T1000 (cell line): ENCODE data around the gene KLHL30.
"Not testable (repeated sequence)": the region's sequence is repeated elsewhere in the genome, so short reads cannot be mapped to it uniquely, and the experiment has no call there.

ENCODE experiments used
- DNase-seq: peaks from one replicate; lab custom pipeline; 2025; ENCODE audit warnings: mixed read lengths; lab: John Stamatoyannopoulos, UW

Gene KLHL30

DNA sequence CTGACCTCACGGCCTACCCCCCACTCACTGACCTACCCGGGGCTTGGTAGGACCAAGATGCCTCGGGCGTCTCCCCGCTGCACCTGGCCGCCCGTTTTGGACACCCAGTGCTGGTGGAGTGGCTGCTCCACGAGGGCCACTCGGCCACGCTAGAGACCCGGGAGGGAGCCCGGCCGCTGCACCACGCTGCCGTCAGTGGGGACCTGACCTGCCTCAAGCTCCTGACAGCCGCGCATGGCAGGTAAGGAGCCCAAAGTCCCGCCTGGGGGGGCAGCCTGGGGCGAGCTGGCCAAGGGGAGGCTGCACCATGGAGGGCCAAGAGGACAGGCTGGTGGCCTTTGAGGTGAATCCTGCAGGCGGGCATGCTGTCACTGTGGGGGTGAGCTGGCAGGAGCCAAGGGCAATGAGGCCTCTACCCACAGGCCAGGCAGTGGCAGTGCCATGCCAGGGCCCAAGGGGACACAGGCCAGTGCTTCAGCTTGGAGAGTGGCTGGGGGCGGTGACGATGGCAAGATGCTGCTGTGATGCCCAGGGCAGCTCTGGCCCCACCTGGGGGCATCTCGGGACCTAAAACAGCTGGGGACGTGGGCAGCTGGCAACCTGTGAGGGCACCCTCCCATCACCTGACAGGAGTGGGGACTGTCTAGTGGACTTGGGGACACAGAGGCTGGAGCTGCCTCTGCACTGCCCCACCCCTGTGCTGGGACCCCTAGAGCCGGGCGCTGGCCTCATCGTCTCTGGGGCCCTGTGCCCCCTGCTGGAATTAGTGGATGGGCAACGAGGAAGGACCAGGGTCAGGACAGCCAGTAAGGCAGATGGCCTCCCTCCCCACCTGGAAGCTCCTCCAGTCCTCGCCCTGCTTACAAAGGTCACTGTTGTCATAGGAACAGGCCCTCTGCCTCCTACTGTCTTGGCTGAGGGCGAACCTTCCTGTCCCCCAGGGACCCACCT lies 36.3 kb upstream of the KLHL30 start:
- no peak for DNase-seq

DNA sequence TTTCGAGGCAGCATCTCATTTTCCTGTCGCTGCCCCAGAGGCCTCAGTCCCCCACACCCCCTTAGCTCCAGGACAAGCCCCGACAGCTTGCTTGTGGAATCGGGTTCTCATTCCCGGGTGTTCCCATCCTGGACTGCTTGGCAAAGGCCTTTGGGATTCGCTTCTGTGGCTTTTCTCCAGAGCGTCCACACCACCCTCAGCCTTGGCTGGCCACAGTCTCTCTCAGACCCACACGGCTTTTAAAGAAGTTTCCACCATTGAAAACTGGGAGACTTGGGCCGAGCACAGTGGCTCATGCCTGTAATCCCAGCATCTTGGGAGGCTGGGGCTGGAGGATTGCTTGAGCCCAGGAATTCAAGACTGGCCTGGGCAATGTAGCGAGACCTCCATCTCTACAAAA lies 35.6 kb upstream of the KLHL30 start:
- no peak for DNase-seq

DNA sequence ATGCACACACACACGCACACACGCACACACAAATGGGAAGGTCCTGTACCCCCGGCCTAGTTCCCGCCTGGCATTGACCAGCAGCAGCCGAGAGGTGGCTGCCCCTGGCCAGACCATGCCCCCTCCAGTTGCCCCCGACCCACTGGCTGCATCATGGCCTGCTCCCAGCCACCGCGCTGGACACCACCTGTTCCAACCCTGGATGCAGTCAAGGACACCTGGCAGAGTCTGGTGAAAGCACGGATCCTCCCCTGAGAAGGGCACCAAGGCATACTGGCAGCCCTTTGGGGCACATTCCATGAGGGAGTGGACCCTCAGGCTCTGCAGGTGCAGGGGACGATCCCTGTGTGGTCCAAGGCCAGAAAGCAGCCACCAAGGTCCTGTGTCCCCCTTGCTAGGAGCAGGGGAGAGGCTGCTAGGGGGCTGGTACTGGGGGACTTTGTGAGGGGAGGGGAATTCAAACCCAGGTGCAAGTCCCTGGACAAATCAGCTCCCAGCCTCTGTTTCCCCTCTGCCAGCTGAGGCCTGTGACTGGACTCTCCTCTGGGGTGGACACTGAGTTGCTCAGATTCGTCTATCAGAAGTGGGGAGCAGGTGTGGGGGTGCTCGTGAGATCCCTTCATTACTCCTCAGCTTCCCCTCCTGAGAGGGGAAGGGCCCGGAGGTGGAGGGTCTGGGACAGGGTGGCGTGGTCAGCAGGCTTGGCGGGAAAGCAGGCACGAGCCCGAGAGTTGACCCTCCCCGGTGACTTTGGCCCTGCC lies 34.8 kb upstream of the KLHL30 start:
- no peak for DNase-seq

DNA sequence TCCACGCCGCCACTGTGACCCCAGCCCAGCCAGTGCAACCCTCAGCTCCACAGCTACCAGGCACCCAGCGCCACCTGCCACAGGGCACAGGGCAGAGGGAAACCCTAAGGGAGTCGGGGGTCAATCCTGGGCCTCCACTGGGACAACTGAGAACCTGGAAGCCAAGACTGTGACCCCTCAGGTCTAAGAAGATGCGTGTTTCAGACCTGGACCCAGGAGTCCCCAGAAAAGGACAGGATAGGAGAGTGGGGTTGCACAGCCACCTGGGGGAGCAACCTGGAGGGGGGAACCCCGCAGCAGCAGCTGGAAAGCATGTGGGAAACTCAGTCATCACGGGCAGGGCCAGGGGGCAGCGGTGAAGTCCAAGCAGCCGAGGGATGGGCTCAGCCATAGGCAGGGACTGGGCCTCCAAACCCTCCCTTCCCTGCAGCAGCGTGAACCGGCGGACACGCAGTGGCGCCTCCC lies 34.2 kb upstream of the KLHL30 start:
- DNase-seq: no peak

DNA sequence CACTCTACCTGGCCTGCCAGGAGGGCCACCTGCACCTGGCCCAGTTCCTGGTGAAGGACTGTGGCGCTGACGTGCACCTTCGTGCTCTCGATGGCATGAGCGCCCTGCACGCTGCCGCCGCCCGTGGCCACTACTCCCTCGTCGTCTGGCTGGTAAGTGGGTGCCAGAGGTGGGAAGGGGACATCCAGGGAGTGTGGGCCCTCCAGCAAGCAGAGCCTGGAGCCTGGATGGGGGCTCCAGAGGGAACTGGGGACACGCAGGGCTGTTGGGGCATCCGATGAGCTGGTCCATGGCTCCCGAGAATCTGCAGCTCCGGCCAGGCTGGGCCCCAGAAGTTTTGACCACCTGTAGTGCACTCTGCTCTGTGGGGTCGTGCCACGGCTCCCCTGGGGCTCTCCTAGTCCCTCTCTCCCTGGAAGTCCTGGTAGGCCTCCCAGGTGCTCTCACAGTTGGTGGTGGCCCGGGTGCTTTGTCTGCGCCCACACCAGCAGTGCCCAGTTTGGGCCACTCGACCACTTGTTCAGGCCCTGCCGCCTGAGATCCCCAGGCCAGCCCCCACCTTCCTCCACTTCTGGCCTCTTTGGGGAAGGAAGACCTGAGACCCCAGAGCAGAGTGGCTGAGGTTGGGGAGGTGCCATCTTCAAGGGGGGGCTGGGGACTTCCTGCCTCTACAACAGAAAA lies 33.6 kb upstream of the KLHL30 start:
- DNase-seq: no peak

DNA sequence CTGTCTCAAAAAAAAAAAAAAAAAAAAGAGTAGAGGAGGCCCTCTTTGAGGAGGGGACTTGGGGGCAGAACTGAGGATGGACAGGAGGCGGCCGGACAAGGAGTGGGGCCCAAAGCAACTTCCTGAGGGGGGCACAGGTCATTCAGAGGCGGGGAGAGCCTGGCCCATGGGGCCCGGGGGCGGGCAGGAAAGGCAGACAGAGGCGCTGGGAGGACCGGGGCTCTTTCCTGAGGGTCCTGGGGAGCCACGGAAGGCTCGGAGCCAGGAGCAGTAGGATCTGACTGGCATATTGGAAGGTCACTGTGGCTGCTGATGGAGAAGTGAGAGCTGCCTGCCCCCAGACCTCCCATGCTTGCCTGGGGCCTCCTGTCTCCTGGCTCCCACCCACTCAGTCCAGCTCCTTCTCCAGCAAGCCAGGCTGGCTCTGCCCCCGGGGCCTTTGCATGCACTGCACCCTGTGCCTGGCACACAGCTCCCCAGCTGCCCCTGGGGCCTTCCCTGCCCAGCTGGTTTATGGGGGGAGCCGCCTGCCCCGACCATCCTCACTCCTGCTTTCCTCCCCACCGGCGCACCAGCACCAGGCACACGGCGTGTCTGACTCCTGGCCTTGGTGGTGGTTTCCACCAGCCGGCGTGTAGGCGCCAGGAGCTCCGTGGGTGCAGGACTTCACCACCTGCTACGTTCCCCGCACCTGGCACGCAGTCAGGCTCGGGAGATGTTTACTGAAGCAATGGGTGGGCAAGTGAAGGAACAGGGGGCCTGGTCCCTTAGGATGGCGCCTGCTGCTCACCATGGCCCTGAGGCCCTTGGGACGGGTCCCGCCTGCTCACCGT lies 32.7 kb upstream of the KLHL30 start:
- DNase-seq: no peak

DNA sequence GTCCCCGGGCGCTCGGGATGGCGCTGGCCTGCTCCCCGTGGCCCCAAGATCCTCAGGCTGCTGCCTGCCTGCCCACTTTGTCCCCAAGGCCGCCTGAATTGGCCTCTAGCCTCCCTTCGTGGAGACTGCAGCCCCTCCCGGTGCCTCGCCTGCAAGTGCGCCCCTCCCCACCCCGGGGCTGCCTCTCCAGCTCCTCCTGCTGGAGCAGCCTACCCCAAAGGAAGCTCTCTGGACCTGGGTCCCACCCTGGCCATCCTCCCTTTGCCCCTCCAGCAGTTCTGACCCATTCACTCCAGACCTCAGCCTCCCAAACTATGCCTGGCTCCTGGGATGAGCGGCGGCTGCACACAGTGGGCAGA lies 32.1 kb upstream of the KLHL30 start:
- no peak for DNase-seq

DNA sequence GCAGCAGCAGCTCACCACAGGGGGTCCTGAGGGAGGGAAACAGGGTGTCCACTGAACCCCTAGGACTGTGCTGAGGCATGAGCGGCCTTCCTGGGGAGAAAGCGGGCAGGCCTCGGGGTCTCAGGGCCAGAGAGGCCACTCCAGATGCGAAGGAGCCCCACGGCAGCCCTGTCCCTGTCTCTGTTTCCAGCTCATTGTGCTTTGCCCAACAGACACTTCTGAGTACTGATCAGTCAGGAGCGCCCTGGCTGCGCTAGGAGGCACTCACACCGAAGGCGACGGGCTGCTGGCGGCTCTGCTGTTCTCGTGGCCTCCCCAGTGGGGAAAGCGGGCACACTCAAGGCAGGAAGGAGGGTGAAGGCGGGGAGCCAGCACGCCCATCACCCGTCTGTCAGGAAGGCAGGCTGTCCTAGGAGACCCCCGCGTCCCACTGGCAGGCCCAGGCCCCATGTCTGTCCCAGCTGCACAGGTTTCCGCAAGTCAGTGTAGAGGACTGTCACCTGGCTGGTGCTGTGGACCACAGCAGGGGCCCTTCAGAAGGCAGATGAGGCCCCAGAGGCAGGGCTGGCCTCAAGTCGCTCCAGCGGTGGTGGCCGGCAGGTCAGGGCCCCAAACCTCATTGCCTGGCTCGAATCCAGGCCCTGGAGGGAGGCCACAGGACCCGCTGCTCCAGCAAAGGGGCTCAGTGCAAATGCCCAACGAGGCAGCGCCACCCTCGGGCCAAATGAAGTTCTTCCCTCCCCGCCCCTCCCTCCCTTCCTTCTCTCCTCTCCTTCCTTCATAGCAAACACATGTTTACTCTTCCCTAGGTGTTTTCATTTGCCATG lies 31.6 kb upstream of the KLHL30 start:
- no peak for DNase-seq

DNA sequence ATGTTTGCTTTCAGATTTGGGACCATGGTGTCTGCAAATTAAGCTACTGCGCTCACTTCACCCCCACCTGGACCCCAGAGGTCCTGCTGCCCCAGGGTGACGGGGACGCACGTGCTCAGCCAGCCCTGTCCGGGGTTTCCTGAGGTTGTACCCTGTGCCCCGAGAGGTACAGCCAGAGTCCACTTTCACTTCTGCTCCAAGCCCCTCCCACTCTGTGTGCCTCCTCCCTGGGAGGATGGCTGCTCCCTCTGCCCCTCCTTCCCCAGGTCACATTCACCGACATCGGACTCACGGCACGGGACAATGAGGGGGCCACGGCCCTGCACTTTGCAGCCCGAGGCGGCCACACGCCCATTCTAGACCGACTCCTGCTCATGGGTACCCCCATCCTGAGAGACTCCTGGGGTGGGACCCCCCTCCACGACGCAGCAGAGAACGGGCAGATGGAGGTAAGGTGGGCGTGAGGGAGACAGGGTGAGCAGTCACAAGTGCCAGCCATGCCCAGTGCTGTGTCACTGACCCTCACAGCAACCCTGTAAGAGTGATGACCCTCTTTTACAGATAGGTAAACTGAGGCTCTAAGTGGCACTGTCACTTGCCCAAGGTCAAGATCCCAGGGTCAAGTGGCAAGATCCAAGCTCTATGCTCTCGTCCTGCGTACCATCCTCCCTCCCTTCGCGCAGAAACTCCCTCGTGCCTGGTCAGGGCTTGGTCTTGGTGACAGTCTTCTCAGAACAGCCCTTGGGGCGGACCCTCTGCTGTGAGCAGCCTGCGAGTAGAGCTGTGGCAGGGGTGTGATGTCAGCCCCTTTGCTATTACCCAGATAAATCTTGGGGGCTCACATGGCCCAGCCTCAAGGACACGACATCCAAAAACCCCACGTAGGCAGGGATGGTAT lies 30.7 kb upstream of the KLHL30 start:
- no peak for DNase-seq

DNA sequence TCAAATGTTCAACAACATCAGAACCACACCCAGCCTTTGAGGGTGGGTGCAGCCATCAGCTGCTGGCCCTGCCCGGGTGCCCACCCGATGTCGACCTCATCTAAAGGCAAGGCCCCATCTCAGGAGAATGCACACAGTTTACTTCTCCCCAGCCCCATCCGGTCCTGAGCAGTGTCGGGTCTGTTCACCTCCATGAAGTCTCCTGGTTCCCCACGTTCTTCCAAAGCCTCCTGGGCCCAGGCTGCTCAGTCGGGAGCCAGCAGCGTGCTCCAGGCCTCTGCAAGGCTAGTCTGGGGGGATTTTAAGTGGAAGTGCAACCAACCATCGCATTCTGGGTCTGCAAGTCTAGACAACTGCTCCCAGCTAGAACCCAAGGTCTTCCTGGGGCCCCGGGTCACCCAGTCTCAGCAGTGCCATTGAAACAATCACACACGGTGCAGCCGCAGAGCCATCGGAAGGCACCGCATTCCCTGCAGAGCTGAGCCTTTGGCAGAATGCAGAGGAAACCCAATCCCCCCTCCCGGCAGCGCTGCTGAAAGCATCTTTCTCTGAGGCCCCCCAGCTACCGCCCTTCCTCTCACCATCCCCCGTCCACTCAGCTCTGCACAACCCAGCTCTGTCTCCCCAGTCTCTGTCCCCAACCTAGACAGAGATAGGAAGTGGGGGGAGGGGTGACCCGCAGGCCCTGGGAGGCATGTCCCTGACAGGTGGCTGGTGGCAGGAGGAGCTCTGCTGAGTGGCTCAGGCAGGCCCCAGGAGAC lies 29.9 kb upstream of the KLHL30 start:
- no peak for DNase-seq

DNA sequence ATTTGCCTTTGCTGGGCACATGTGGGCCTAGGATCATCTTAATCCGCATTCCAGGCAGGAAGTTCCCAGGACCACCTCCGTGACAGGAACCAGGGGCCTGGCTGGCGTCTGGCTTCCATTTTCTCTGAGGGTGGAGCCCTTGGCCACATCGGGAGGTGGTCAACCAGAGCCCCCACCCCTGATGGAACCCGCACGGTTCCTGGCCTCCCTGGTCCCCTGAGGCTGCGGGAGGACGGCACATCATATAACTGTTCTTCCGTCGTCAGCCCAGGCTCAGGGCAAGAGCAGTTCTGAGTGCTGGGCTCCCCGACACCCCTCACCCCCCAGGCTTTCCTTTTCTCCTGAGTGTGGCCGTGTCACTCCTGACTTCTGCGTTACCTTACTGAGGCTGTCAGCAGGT lies 24.9 kb upstream of the KLHL30 start:
- DNase-seq: no peak

DNA sequence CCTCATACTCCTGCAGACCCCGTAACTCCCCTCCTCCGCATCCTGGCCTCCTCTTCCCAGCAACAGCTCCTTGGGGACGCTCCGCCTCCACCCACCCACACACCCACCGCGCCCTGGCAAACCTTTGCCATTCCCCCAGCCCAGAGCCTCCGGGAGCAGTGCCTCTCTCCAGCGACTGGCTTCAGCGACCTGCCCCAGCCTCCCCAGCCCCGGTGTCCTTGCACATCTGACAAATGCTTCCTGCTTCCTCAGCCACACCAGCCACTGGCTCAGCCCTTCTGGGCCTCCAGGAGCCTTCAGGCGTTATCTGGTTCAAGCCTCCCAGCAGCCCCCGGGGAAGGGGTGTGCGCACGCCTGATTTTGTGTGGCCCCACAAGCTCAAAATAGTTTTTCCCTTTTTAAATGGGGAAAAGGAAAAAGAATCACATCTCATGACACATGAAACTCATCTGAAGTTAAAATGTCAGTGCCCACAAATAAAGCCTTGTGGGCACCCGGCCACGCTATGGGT lies 24.1 kb upstream of the KLHL30 start:
- no peak for DNase-seq

DNA sequence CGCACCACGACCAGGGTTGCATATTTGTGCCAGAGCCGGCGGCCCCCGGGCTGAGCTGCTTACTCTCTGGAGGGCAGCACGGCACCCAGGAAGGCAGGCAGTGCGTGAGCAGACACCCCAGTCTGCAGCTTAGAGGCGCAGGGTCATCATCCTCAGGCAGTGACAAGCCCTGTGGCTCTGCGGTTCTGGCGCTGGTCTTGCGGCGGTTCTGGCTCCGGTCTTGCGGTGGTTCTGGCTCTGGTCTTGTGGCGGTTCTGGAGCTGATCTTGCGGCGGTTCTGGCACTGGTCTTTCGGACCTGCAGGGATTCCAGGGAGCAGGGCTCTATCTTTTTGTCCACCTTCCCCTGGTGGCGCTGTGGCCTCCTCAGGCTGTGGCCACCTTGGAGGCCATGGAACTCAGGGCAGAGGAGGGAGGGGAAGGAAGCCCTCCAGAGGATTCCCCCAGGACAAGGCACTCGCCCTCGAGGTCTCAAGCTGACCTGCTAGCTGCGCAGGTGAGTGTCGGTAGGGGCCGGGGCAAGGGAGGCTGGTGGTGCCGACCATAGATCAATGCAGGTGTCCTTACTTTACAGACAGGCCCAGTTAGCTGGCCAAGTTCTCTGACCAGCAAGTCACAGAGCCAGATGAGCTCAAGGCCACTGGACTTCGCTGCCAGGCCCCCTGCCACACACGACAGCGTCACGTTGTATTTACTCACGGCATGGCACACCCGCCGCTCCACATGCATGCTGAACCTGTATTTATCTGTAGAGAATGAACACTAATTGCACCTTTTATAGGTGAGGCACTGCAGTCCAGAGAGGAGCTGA lies 23.4 kb upstream of the KLHL30 start:
- no peak for DNase-seq

DNA sequence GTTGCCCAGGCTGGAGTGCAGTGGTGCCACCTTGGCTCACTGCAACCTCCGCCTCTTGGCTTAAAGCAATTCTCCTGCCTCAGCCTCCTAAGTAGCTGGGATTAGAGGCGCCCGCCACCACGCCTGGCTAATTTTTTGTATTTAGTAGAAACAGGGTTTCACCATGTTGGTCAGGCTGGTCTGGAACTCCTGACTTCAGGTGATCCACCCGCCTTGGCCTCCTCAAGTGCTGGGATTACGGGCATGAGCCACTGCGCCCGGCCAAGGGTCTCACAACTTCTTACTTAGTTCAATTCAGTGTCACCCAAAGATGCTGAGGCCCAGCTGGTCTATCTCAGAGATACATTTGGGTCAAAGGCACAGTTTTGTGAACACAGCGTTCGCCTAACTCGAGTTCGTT lies 22.8 kb upstream of the KLHL30 start:
- DNase-seq: not testable (repeated sequence)

DNA sequence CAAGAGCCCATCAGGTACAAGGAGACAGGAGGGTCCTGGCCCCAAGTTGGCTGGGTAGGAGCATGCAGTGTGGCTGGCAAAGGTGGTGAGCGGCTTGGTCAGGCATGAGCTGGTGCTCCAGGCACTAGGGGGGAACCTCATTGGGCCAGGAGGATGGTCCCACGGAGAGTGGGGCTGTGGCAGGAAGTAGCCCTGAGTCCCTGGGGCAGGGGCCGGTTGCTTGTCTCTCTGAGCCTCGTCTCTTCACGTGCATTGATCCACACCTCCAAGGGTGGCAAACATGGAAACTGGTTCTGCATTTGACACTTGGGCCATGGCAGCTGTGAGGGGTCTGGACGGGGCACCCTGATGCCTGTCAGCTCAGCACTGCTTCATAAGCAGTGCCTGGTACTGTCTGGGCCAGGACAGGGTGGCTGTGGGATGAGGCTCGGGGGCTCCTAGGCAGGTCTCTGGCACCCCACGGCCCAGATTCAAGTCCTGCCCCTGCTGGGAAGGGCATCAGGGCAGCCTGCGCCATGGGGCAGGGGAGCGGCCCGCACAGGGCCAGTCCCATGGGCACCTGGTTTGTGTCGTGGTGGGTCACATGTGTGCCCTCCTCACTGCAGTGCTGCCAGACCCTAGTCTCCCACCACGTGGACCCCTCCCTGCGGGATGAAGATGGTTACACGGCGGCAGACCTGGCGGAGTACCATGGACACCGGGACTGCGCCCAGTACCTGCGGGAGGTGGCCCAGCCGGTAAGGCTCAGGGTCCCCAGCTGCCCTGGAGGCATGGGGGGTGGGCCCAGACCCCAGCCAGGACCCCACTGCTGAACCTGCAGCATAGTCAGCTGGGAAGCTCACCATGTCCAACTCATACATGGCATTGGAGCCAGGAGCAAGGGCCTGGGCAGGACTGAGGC lies 21.9 kb upstream of the KLHL30 start:
- DNase-seq: no peak

DNA sequence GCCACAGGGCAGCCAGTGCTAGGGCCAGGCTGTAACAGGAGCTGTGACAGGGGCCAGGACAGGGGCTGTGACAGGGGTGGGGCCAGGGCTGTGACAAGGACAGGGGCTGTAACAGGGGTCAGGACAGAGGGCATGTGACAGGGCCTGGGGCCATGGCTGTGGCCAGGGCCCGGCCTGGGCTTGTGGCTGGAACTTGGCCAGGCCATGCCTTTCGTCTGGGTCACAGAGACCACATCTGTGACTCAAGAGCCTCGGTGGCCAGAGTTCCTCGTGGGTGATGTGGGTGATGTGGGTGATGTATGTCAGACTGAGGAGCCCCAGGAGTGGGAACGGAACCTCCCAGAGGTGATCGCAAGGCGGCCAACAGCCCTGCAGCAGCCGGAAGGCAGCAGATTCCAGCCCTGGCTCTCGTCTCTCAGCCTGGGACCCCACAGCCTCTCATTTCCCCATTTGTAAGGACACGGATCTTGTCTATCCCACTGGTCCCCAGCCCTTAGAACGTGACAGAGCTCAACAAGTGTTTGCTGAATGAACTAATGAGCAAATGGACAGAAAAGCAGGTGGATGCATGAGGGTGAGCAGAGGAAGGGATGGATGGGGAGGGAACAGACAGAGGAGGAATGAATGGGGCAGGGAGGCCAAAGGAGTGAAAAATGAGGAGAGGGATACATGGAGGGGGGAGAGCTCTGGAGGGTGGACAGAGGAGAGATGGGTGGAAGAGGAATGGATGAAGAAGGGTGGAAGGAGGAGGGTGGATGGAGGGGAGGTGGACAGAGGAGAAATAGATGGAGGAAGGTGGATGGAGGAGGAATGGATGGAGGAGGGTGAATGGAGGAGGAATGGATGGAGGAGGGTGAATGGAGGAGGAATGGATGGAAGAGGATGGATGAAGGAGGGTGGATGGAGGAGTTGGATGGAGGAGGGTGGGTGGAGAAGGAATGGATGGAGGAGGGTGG lies 21.0 kb upstream of the KLHL30 start:
- no peak for DNase-seq
